PFSK-1 (cell line): ENCODE measurements around the gene RNF224.

Experiments
- FOXP2 ChIP-seq: optimal IDR thresholded peaks from 2 replicates; pipeline ENCODE3; 2011; ENCODE audit warnings: borderline replicate concordance, control low read depth, inconsistent platforms; ENCODE audit not compliant: insufficient read depth; ENCODE audit errors: extremely low read length, extremely low read depth
- POLR2AphosphoS5 ChIP-seq: IDR thresholded peaks from 2 replicates; pipeline ENCODE4 v1.6.1; 2012; ENCODE audit warnings: low read depth, mild to moderate bottlenecking, control low read depth, low read length, moderate library complexity
- REST ChIP-seq, 2 experiments: IDR thresholded peaks; 2 replicates each; pipeline versions ENCODE4 v1.6.1 to v1.8.0; 2011 to 2012; ENCODE audit warnings: low read depth in 2 of 2, low read length in 2 of 2, control low read depth in 1 of 2, inconsistent platforms in 1 of 2, mild to moderate bottlenecking in 1 of 2, moderate library complexity in 1 of 2; ENCODE audit not compliant: insufficient read depth in 1 of 2
- SIN3A ChIP-seq: IDR thresholded peaks from 2 replicates; pipeline ENCODE4 v1.6.1; 2012; ENCODE audit warnings: mild to moderate bottlenecking, low read length, moderate library complexity, borderline replicate concordance; ENCODE audit not compliant: insufficient read depth
- TAF1 ChIP-seq: IDR thresholded peaks from 2 replicates; pipeline ENCODE4 v1.6.1; 2012; ENCODE audit warnings: low read length, control low read depth, borderline replicate concordance; ENCODE audit not compliant: insufficient read depth

Gene RNF224

GRCh38 chr9:137204731-137205125 is 22.6 kb upstream of the RNF224 start:
- TF ChIP-seq FOXP2 (no peak), POLR2AphosphoS5 (no peak), REST (IDR thresholded peaks at IDR 0.05; ENCODE audit: insufficient read depth in 1 of 2, low read depth in 2 of 2, low read length in 2 of 2) (no peak), SIN3A (no peak), TAF1 (no peak)

- TF ChIP-seq POLR2AphosphoS5 (peak; percentile 76; the same call in 1 of the 2 replicates), TAF1 (peak; percentile 82; the same call in 1 of the 2 replicates), SIN3A (peak; percentile 74; the same call in 1 of the 2 replicates), REST (IDR thresholded peaks at IDR 0.05; ENCODE audit: insufficient read depth in 1 of 2, low read depth in 2 of 2, low read length in 2 of 2) (peak in 1 of 2 experiments; percentile 46; a peak in 1 of 4 replicates), FOXP2 (no peak)
Measured at GRCh38 chr9:137205126-137206069, 21.9 kb upstream of the RNF224 start, which contains the start of the genes NDOR1 and TMEM203. Gene NDOR1 (plus strand): TSS chr9:137205700. CDS start chr9:137205778, 78 bp downstream. Gene TMEM203 (minus strand): TSS chr9:137205648. CDS start chr9:137205414, 234 bp downstream.

GRCh38 chr9:137206602-137207001 is 20.7 kb upstream of the RNF224 start:
- TF ChIP-seq TAF1: no peak
- no peak for TF ChIP-seq REST (IDR thresholded peaks at IDR 0.05; ENCODE audit: insufficient read depth in 1 of 2, low read depth in 2 of 2, low read length in 2 of 2)
- TF ChIP-seq SIN3A: no peak
- no peak for TF ChIP-seq FOXP2
- no peak for TF ChIP-seq POLR2AphosphoS5

- no peak for TF ChIP-seq POLR2AphosphoS5
- TF ChIP-seq SIN3A: no peak
- no peak for TF ChIP-seq REST (IDR thresholded peaks at IDR 0.05; ENCODE audit: insufficient read depth in 1 of 2, low read depth in 2 of 2, low read length in 2 of 2)
- no peak for TF ChIP-seq FOXP2
- TF ChIP-seq TAF1: no peak
Measured at GRCh38 chr9:137211532-137211931, 15.8 kb upstream of the RNF224 start.
